Activated T-cell treated with anti-CD3 and anti-CD28 coated beads, Interleukin-2, amount 50 U/mL, for 72 hours (primary cell): Measurements from ENCODE around the gene PDIA2. TPM values are rescaled to one million over a fixed set of nuclear protein-coding genes. Genes with fewer than 3 reads are reported as not detected.

Source experiments
- total RNA-seq, 2 donors: library from RNA; stranded (reverse); gene quantifications; one replicate each; pipeline ENCODE4 v1.2.3, GENCODE V29; 2022

PDIA2 gene
- total RNA-seq, 2 donors from 2014 or later, result 0.42 TPM; not detected in 1

Other genes with a start within 250 kb of the PDIA2 start
- 10 to 100 TPM; 35.3 to 42.2 TPM for gene POLR3K, start 229.6 kb upstream of the PDIA2 start, total RNA-seq
- 10 to 100 TPM; 28.9 to 44.1 TPM for gene SNRNP25, start 229.3 kb upstream of the PDIA2 start, total RNA-seq
- gene RHBDF1, start 210.5 kb upstream of the PDIA2 start, total RNA-seq, result under 1 TPM; 0.31 to 0.53 TPM
- gene MPG, start 204.9 kb upstream of the PDIA2 start, total RNA-seq, result 10 to 100 TPM; 49.6 to 50.5 TPM
- 10 to 100 TPM; 34.2 to 44.7 TPM for gene NPRL3, start 144.5 kb upstream of the PDIA2 start, total RNA-seq
- not detected for gene HBZ, start 130.5 kb upstream of the PDIA2 start, total RNA-seq
- gene HBM, start 117.2 kb upstream of the PDIA2 start, total RNA-seq, result not detected
- not detected for gene HBA2, start 110.3 kb upstream of the PDIA2 start, total RNA-seq
- gene HBA1, start 106.5 kb upstream of the PDIA2 start, total RNA-seq, result 1 to 10 TPM in 1 of 2 donors, not detected in 1; 1.1 TPM
- gene HBQ1, start 102.7 kb upstream of the PDIA2 start, total RNA-seq, result not detected
- gene LUC7L, start 53.7 kb upstream of the PDIA2 start, total RNA-seq, result 10 to 100 TPM; 56.4 to 69.7 TPM
- gene FAM234A, start 48.3 kb upstream of the PDIA2 start, total RNA-seq, result 10 to 100 TPM; 20.9 to 26.6 TPM
- under 1 TPM; 0.19 to 0.67 TPM for gene RGS11, start 7.2 kb upstream of the PDIA2 start, total RNA-seq
- gene ARHGDIG, start 2.6 kb upstream of the PDIA2 start, total RNA-seq, result under 1 TPM; 0.48 to 0.97 TPM
- 10 to 100 TPM; 28.8 to 29.4 TPM for gene AXIN1, start 69.6 kb downstream of the PDIA2 start, total RNA-seq
- 10 to 100 TPM; 54.5 to 73.2 TPM for gene MRPL28, start 87.4 kb downstream of the PDIA2 start, total RNA-seq
- 10 to 100 TPM; 29.7 to 39.7 TPM for gene PGAP6, start 98.8 kb downstream of the PDIA2 start, total RNA-seq
- 10 to 100 TPM; 24.6 to 27.6 TPM for gene NME4, start 114.0 kb downstream of the PDIA2 start, total RNA-seq
- gene DECR2, start 118.7 kb downstream of the PDIA2 start, total RNA-seq, result 10 to 100 TPM in 1 of 2 donors, 1 to 10 TPM in 1; 7.5 to 10.6 TPM
- 10 to 100 TPM; 39.7 to 40.5 TPM for gene RAB11FIP3, start 142.5 kb downstream of the PDIA2 start, total RNA-seq
- gene CAPN15, start 244.5 kb downstream of the PDIA2 start, total RNA-seq, result 10 to 100 TPM; 46.6 to 58.5 TPM